HG03354 (cell line): ENCODE measurements around the gene KCNQ1.

ENCODE experiments used
- ATAC-seq: cut with Tn5 transposase; IDR thresholded peaks from one replicate; pipeline ENCODE4 v1.9.1; 2021; ENCODE audit warnings: mild to moderate bottlenecking; ENCODE audit not compliant: unreplicated experiment, poor library complexity, severe bottlenecking

The KCNQ1 gene

GRCh38 chr11:2651054-2651617, 206.3 kb downstream of the KCNQ1 start:
- ATAC-seq: no peak

GRCh38 chr11:2651826-2652271, 207.0 kb downstream of the KCNQ1 start:
- no peak for ATAC-seq

DNA sequence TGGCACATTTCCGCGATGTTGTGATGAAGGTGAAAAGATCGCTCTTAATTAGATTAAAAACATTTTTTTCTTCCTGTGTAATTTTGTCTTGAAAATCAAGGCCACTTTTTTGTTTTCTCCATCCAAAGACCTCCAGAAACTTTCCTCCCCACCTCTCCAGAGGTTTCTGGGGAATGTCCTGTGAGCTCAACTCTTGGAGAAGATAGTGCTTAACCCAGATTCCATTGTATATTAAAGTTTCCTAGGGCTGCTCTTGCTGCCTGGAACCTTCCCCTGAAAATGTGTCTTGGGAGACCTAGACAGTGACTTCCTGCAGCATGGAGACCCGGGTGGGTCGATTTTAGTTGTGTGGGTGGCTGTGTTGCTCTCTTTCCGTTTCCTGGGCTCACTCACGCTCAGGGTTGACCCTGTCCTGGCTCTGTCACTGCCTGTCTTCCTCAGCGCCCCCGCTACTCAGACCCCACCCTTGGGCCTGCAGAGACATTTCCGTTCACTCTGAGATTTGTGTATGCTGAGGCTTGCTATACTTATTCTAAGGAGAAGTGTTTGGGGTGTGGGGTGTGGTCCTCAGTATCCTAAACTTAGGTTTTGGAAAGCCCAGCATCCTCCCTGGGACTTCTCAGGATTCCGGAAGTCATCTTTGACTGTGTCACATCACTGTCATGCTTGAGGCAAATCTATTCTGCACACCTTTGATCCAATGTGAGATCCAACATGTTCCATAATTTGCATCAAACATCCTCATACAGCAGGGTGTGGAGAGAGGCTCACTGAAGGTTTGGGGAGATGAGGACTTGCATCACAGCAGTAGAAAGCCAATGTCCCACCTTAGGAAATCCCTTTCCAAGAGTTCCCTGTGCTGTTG, 207.8 kb downstream of the KCNQ1 start:
- ATAC-seq: no peak

- ATAC-seq: no peak
Measured at GRCh38 chr11:2653198-2653551, 208.4 kb downstream of the KCNQ1 start.

GRCh38 chr11:2653930-2654739, 209.3 kb downstream of the KCNQ1 start:
- no peak for ATAC-seq

DNA sequence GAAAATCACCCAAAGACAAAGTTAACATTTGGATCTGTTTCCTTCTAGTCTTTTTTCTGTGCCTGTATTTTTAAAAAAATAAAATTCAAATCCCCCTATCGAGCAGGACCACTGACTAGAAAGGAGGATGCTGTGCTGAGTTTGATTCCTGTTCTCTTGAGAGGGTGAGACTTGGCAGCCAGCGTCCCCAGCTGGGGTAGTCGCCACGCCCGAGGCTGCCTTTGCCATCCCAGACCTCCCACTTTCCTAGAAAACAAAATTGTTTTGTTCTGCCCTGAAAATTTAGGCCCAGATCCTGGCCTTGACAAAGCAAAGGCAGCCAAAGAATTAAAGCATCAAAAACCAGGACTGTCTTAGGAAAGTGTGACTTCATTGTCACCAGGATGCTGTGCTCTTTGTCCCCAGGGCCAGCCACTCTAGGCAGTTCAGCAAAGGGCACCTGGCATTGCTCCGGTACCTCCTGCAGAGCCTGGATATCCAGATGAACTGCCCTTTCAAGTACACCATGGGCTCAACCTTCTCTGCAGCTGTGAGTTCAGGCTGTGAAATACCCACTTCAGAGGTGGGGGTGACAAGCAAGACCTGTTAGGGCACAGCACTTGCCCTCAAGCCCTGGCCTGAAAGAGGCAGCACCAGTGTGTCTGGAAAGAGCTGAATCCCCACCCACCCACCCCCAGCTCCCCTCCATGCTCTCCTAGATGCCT, 210.4 kb downstream of the KCNQ1 start:
- ATAC-seq: no peak

- no peak for ATAC-seq
Measured at GRCh38 chr11:2655834-2656622, 211.2 kb downstream of the KCNQ1 start.

GRCh38 chr11:2656859-2657258, 212.1 kb downstream of the KCNQ1 start:
- no peak for ATAC-seq

GRCh38 chr11:2657697-2658284, 213.0 kb downstream of the KCNQ1 start:
- no peak for ATAC-seq

DNA sequence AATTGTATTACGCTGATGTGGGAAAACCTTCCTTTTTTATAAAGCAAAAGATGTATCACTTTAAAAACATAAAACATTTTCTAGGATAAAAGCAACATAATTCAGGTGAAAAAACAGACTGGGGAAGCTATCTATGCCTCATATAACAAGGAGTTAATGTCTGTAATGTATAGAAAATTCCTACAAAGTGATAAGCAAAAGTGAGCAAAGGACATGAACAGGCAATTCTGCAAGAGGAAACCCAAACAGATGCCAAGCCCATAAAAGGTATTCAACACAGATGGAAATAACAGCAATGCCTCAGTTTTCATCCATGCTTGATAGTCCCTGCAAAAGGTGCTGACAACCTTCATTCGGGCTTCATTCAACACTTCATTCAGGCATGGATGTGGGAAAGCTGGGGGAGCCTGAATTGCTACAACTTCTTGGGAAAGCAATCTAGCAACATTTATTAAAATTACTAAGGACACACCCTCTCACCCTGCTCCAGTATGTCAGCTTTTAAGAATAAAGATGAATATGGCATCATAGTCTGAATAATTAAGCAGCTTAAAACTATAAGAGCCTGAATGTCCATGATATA, 215.6 kb downstream of the KCNQ1 start:
- ATAC-seq: no peak

DNA sequence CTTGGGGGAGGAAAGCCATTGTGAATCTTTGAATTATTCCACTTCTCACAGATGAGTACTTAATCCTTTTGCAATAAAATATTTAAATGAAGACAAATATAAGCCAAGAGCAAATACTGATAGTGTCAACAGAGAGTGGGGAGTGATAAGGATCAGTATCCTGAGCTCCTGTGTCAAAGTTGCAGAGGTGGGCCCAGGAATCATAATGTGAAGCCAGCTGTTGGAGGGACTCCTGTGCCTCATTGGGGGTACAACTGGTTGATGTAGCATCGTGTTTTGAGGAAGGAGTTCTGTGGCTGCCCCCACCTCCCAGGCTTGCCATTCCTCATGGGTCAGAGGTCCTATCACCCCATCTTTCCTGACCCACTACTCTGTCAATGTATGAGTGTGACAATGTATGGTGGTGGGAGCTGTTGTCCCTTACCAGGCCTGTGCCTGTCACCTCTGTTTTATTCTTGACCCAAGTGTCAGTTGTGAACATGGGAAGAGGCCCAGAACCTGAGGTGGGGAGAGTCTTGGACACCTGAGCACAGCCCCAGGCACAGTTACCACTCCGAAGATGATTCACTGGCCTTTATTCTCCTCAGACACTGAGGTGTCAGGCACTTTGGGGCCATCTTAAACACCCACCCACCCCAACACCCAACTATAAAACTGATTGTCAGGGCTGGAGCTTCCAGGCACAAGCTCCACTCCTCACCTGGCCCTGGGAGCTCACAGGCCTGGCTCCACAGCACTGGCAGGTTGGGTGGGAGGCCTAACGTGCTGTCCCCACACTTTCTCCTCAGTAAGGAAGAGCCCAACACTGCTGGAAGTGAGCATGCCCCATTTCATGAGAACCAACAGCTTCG, 216.6 kb downstream of the KCNQ1 start:
- ATAC-seq: no peak

DNA sequence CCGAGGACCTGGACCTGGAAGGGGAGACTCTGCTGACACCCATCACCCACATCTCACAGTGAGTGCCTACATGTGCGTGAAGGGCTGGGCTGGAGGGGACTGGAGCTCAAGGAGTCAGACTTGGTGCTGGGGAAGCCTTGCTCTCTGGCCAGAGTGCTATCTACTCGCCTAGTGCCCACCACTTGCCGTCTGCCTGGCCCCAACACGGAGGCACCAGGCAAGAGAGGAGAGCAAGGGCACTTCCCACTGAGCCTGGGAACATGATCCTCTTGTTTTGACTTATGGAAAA, 217.2 kb downstream of the KCNQ1 start:
- no peak for ATAC-seq

- ATAC-seq: no peak
Measured at GRCh38 chr11:2662430-2663299, 217.9 kb downstream of the KCNQ1 start.

GRCh38 chr11:2663506-2663905, 218.7 kb downstream of the KCNQ1 start:
- no peak for ATAC-seq

DNA sequence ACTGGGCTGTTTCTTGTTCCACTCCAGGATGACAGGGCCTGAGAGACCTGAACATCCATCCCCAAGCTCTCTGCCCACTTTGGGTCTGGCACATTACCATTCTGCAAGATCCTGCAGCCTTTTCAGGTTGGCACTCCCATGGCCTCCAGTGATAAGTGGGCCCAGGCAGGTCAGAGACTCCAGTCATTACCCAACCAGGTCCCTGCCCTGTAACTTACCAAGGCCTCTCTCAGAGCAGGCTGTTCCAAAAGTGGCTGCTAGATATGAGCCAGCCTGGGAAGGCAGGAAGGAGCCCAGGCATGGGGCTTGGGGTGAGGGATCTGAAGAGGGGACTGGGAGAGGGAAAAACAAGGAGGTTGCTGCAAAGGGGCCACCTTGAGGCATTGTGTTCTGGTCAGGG, 219.1 kb downstream of the KCNQ1 start:
- no peak for ATAC-seq

- no peak for ATAC-seq
Measured at GRCh38 chr11:2664376-2664775, 219.6 kb downstream of the KCNQ1 start.
